HG03159 (cell line): Measurements from ENCODE around the gene CUL1.

Experiments
- ATAC-seq: cut with Tn5 transposase; IDR thresholded peaks from one replicate; pipeline ENCODE4 v1.9.1; 2021; ENCODE audit warnings: mild to moderate bottlenecking, moderate library complexity; ENCODE audit not compliant: unreplicated experiment

The CUL1 gene

GRCh38 chr7:148698397-148699023 is at the start of gene CUL1:
Gene CUL1 (plus strand): TSS chr7:148698903. CDS start chr7:148730123, 31,220 bp downstream.
- ATAC-seq: peak; percentile 74

GRCh38 chr7:148650232-148650858 is 48.4 kb upstream of the CUL1 start:
- ATAC-seq: no peak

GRCh38 chr7:148652773-148653172 is 45.9 kb upstream of the CUL1 start:
- ATAC-seq: no peak

- no peak for ATAC-seq
These were observed 40.8 kb upstream of the CUL1 start for GRCh38 chr7:148657929-148658328.

- no peak for ATAC-seq
These were observed 37.2 kb upstream of the CUL1 start for GRCh38 chr7:148661471-148661870.

- ATAC-seq: no peak
These were observed 36.1 kb upstream of the CUL1 start for GRCh38 chr7:148662646-148663045.

- no peak for ATAC-seq
These were observed 34.4 kb upstream of the CUL1 start for GRCh38 chr7:148664324-148664723.

- no peak for ATAC-seq
These were observed 33.5 kb upstream of the CUL1 start for GRCh38 chr7:148665221-148665620.

- no peak for ATAC-seq
These were observed 28.8 kb upstream of the CUL1 start for GRCh38 chr7:148669927-148670326.

GRCh38 chr7:148670374-148670773 is 28.3 kb upstream of the CUL1 start:
- no peak for ATAC-seq

GRCh38 chr7:148670807-148671206 is 27.9 kb upstream of the CUL1 start:
- ATAC-seq: no peak

- no peak for ATAC-seq
These were observed 26.7 kb upstream of the CUL1 start for GRCh38 chr7:148672041-148672440.

- ATAC-seq: no peak
These were observed 24.0 kb upstream of the CUL1 start for GRCh38 chr7:148674689-148675088.

GRCh38 chr7:148676291-148676690 is 22.4 kb upstream of the CUL1 start:
- no peak for ATAC-seq

GRCh38 chr7:148681821-148682220 is 16.9 kb upstream of the CUL1 start:
- no peak for ATAC-seq

GRCh38 chr7:148684289-148684830 is 14.3 kb upstream of the CUL1 start:
- no peak for ATAC-seq

GRCh38 chr7:148686312-148686937 is 12.3 kb upstream of the CUL1 start:
- ATAC-seq: no peak

- ATAC-seq: no peak
These were observed 11.1 kb upstream of the CUL1 start for GRCh38 chr7:148687555-148687954.

- ATAC-seq: no peak
These were observed 10.2 kb upstream of the CUL1 start for GRCh38 chr7:148688526-148688925.

- ATAC-seq: no peak
These were observed 5.1 kb upstream of the CUL1 start for GRCh38 chr7:148693651-148694050.

- ATAC-seq: no peak
These were observed 4.1 kb upstream of the CUL1 start for GRCh38 chr7:148694631-148695030.

GRCh38 chr7:148695953-148696352 is 2.8 kb upstream of the CUL1 start:
- ATAC-seq: no peak
